SK-N-MC (cell line): ENCODE results near the gene TOM1L1.

Source experiments
- EZH2 ChIP-seq: fragments of 200-600 bp; sonication (generic); IDR thresholded peaks from one replicate; pipeline ENCODE4 v1.6.1; 2017; ENCODE audit warnings: antibody characterized with exemption
- FOXP2 ChIP-seq: optimal IDR thresholded peaks from 2 replicates; pipeline ENCODE3; 2011; ENCODE audit warnings: mild to moderate bottlenecking, moderate library complexity; ENCODE audit not compliant: insufficient read depth; ENCODE audit errors: extremely low read length, control extremely low read depth
- POLR2AphosphoS5 ChIP-seq: IDR thresholded peaks from 2 replicates; pipeline ENCODE4 v1.6.1; 2012; ENCODE audit warnings: mild to moderate bottlenecking, low read depth, low read length, borderline replicate concordance

DNA sequence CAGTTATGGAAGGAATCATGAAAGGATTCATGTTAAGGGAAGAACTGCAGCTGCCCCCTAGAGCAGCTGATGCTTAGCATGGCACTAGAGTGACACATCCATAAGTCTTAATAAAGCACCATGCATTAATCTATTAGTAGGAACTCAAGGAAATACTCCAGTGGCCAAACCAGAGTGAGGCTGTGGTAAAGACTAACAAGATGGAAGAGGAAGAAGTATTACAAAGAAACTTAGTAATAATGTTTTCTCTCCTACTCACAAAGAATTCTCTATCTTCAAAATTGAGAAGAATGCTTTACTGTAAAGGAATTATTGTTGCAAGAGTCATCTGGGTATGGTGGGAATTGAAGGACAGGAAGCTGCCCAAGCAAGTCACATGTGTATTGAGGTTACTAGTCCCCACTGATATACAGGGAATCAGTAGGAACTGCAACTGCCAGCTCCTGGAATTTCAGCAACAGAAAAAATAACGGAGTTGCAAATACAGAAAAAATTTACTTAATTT lies 29.9 kb upstream of the TOM1L1 start:
- TF ChIP-seq EZH2 (no peak), POLR2AphosphoS5 (no peak), FOXP2 (no peak)
